GM18505 (cell line): ENCODE results near the gene RGPD5.
A peak's percentile ranks its signal among the peaks of the same experiment; 100 is the strongest.
"Not testable (repeated sequence)": the region's sequence is repeated elsewhere in the genome, so short reads cannot be mapped to it uniquely, and the experiment has no call there.

Experiments
- ATAC-seq: cut with Tn5 transposase; IDR thresholded peaks from one replicate; pipeline ENCODE4 v1.9.1; 2021; ENCODE audit not compliant: unreplicated experiment

The RGPD5 gene

DNA sequence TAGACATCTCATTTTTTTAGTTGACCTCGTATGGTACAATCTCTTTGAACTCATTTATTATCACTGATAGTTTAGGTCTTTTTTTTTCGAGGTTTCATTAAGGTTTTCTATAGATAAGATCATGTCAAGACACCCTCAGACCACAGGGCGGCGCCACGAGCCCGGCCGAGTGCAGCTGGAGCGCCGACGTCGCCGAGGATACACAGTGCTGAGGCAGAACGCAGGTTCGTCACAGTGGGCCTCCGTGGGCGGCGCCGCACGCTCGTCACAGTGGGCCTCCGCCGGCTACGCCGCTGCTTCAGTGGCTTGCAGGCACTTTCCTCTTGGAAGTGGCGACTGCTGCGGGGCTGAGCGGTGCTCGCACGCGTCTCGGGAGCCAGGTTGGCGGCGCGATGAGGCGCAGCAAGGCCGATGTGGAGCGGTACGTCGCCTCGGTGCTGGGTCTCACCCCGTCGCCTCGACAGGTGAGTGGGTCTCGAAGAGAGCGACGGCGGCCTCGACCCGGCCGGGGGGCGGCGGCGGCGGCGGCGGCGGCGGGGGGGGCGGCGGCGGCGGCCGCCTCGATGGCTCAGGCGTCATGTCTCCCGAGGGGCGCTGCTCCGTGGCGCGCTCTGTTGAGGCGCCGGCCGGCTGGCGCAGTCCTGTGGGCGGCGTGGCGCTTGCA is at the start of gene RGPD5:
TSS of gene RGPD5 (plus strand) at position 232 of the 664 bp plus-strand sequence. CDS start at position 393, 161 bp downstream.
- peak; percentile 99 for ATAC-seq

GRCh38 chr2:109751572-109751971 is 42.5 kb upstream of the RGPD5 start:
- ATAC-seq: not testable (repeated sequence)

- ATAC-seq: not testable (repeated sequence)
Observed at GRCh38 chr2:109757163-109757824, 36.8 kb upstream of the RGPD5 start.

DNA sequence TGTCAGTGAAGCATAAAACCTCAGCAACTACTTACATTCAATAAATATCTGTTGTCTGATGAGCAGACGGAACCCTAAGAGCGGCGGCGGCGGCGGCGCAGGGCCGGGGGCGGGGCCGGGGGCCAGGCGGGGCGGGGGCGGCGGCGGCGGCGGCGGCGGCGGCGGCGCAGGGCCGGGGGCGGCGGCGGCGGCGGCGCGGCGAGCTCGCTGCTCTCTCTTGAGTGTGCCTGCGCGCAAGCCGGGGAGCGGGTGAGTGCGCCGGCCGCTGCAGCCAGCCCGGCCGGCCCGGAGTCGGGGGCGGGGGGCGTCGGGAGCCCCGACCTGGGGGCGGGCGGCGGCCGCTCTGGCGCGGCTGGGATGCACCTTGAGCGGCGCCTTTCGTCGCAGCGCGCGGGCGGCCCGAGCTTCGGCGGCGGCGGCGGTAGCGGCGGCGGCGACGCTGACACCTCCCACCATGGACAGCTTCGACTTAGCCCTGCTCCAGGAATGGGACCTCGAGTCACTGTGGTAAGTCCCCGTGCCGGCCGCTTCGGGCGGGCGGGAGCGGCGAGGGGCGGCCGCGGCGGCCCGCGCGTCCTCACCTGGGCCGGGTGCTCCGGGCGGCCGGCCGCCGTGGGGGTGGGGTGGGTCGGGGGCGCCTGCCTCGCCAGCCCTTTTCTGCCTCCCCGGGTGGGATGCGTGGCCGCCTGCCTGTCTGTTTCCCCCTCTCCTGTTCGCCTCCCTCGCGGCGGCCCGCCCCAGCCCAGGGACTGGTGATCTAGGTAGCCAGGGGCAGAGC is 33.7 kb upstream of the RGPD5 start:
- not testable (repeated sequence) for ATAC-seq

DNA sequence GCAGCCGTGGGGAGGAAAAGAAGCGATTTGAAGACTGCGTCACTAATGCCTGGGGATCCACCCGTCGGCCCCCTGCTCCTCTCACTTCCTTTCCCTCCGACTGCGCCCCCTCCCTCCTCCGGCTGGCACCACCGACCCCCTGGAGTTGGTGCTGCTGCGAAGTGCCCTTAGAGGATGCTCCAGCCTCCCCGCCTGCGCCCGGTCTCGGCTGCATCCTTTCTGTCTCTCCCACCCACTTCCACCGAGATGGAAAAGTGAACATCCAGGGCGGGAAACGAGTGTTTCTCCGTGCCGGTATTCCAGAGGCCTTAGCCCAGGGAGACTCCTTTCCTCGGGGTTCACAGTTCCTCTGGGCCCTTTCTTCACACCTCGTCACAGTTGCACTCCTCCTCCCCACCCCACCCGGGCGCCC is 33.1 kb upstream of the RGPD5 start:
- ATAC-seq: not testable (repeated sequence)

GRCh38 chr2:109761976-109762375 is 32.1 kb upstream of the RGPD5 start:
- ATAC-seq: not testable (repeated sequence)

DNA sequence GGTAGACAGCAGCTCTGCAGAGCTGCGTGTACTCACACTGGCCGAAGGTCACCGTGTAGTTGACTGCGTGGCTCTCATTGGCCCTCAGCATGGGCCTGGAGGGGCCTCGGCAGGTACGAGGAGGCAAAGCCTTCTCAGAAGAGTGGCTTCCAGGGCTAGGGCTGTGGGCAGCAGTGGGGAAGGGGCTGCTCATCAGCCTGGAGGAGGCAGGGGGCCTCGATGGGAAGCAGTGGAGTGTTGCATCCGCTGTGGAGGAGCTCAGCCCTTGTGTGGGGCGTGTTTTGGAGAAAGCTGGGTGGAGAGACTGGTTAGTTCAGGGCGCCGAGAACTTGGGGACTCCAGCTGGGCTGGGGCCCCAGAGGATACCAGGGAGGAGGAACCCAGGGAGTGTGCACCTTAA is 28.0 kb upstream of the RGPD5 start:
- ATAC-seq: not testable (repeated sequence)

DNA sequence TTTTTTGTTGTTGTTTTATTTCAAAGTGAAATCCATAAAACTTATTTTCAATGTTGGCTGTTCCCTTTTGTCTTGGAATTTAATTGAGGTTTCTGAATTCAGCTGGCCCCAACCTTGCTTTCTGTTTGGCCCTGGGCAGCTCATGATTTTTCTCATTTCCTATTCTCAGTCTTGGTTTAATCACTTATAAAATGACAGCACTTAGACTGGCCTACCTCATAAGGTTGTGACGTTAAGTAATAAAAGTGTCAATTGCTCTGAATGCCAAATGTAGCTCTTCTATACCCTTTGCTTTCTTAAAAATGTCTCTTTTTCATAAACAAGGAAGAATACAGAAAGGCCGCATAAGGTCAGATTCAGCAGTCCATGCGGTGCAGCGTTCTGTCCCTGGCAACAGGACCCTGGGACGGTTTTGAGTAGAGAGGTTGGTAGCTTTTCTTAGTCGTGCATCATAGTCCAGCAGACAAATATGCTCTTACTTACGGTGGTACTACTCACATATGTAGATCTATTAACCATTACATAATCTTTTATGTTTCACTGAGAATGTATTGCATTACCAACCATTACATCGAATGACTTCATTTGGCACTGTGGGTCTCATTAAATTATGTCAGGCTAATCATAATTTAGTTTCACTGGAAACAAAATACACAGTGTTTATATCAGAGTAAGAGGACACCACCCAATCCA is 27.1 kb upstream of the RGPD5 start:
- ATAC-seq: not testable (repeated sequence)

GRCh38 chr2:109768934-109769333 is 25.2 kb upstream of the RGPD5 start:
- not testable (repeated sequence) for ATAC-seq

DNA sequence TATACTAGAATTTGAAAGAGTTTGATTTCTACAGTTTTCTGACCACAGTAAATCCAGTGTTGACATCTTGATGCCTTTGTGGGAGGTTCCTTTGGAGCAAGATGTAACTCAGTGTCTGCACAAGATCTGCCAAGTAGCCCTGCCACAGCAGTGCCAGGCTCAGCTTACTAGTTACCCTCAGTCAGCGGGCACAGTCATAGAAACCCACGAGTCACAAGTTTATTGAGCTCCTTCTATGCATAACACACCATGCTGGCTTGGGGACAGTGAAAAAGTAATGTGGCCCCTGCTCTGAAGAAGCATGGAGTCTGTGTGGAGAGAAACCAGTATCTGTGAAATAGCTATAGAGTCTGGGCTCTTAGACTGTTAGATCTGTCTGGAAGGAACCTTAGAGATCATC is 15.0 kb upstream of the RGPD5 start:
- not testable (repeated sequence) for ATAC-seq

- not testable (repeated sequence) for ATAC-seq
Observed at GRCh38 chr2:109781147-109781816, 12.8 kb upstream of the RGPD5 start.

- ATAC-seq: not testable (repeated sequence)
Observed at GRCh38 chr2:109782446-109782993, 11.6 kb upstream of the RGPD5 start.

GRCh38 chr2:109791530-109792279 is 2.4 kb upstream of the RGPD5 start:
- ATAC-seq: not testable (repeated sequence)

DNA sequence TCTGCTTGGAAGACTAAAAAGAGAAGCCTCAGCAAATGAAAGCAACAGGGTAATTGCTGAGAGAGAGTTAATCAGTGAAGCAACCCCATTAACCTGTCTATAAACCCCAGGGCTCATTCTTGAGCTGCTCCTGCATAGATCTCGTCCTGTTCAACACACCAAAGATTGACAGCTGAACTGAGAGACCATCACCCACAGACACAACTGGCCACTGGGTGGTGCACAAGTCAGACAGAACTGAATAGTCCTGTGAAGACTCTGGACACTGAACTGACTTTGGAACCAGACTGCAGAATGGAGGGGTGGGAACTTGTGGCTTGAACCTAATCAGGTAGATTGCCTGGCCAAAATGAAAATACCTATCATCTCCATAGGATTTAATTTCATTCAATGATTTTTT is 1.4 kb upstream of the RGPD5 start:
- peak; percentile 51 for ATAC-seq

DNA sequence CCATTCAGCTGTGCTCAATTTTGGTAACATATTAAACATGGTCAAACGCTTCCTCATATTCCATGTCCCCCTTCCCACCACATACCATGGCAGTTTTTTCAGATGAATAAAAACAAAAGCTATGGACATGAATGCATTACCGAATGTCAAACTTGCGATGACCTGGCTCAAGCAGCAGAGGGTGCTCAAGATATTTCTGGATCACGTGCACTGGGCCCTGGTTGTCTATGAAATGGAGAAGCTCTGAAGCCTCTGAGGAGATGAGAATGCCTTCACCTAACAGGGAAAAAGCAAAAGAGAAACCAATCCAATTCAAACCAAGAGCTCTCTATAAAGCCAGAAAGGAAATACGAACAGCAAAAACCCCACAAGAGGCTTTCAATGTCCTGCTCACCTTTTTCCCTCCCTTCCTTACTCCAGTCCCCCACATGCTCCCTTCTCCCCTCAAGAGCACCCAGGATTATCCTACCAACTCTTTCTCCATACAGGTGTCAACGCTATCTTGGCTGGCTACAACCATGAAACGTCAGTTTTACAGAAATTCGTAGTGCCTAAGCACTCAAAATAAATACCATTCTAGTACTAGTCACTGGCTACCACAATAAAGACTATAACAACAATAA is 77.1 kb downstream of the RGPD5 start:
- ATAC-seq: peak; percentile 81

- not testable (repeated sequence) for ATAC-seq
Observed at GRCh38 chr2:109876625-109877024, 82.5 kb downstream of the RGPD5 start.

DNA sequence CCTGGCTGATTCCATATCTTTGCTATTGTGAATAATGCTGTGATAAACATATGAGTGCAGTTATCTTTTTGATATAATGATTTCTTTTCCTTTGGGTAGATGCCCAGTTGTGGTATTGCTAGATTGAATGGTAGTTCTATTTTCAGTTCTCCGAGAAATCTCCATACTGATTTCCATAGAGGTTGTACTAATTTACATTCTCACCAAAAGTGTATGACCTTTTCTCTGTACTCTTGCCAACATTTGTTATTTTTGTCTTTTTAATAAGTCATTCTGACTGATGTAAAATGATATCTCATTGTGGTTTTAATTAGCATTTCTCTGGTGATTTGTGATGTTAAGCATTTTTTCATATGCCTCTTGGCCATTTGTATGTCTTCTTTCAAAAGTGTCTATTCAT is 88.0 kb downstream of the RGPD5 start:
- ATAC-seq: not testable (repeated sequence)

DNA sequence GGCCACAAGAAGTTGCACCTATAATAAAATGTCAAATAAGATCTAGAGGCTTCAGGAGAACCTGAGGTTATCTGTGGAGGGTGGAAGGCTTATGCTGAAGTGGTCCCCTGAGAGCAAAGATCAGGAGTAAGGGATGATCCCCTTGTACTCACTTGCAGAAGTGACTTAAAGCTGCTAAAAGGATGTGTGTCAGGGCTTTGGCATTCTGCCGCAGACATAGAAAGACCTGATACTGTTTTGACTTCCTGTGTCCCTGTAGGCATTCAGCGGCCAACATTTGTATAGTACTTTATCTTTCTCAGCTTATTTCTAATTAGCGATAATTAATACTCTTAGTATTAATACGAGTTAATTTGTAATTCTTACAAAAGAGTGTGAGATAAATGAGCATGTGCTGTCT is 94.3 kb downstream of the RGPD5 start:
- not testable (repeated sequence) for ATAC-seq

GRCh38 chr2:109889909-109890308 is 95.8 kb downstream of the RGPD5 start:
- ATAC-seq: not testable (repeated sequence)
